Neural crest cell (in vitro differentiated cells): ENCODE data around the gene MRPL34. TPM values are rescaled to one million over a fixed set of nuclear protein-coding genes. Genes with fewer than 3 reads are reported as not detected.

Experiments
- DNase-seq: peaks from one replicate; pipeline ENCODE4 v3.0.0; 2021; ENCODE audit warnings: low read depth, mixed read lengths, low spot score
- H3K27ac Mint-ChIP-seq: one replicate; pipeline ENCODE4 v1.8.0; 2021; ENCODE audit warnings: mild to moderate bottlenecking, mixed read lengths; ENCODE audit not compliant: unreplicated experiment
- H3K27me3 Mint-ChIP-seq: 2 replicates; pipeline ENCODE4 v1.8.0; 2021; ENCODE audit warnings: low read depth, mild to moderate bottlenecking, mixed read lengths
- H3K36me3 Mint-ChIP-seq: 2 replicates; pipeline ENCODE4 v1.8.0; 2021; ENCODE audit warnings: low read depth, mild to moderate bottlenecking, mixed read lengths
- H3K4me1 Mint-ChIP-seq: 2 replicates; pipeline ENCODE4 v1.8.0; 2021; ENCODE audit warnings: mixed read lengths
- H3K4me3 Mint-ChIP-seq: one replicate; pipeline ENCODE4 v1.8.0; 2021; ENCODE audit warnings: mild to moderate bottlenecking, mixed read lengths
- H3K9me3 Mint-ChIP-seq: 2 replicates; pipeline ENCODE4 v1.8.0; 2021; ENCODE audit warnings: mixed read lengths
- CTCF ChIP-seq: fragments of 200-600 bp; sonication (generic); conservative IDR thresholded peaks from 2 replicates; pipeline ENCODE4 v1.5.0; 2021; ENCODE audit warnings: antibody characterized with exemption, mild to moderate bottlenecking
- long read RNA-seq: library from polyadenylated mRNA; unstranded; transcript quantifications from one replicate; pipeline ENCODE4 v2.0.0, GENCODE V29; 2020
- total RNA-seq: library from RNA; stranded (reverse); gene quantifications from 2 replicates; pipeline ENCODE4 v1.2.1, GENCODE V29; 2021

Gene MRPL34
- total RNA-seq = 73.4 and 74.2 TPM in 2 replicates
- long read RNA-seq, transcript MRPL34-201 (2 exons, 968 nt) = major isoform, 10 of 16 reads
- long read RNA-seq, partial matches to known transcripts = 0 of 16 reads
- long read RNA-seq, other reads (novel, unspliced or antisense) = 4 of 16 reads

GRCh38 chr19:17305517-17306284, at the start of gene MRPL34:
TSS of gene MRPL34 (plus strand) at chr19:17305872. CDS start at chr19:17305893, 21 bp downstream.
- Mint-ChIP-seq H3K9me3 (no peaks in the 10 kb centered on the region), H3K4me1 (peaks cover 47% of the 10 kb centered on the region), H3K27me3 (peaks cover 3% of the 10 kb centered on the region), H3K27ac (peak within 1 kb of the TSS; percentile 57), H3K4me3 (peak within 1 kb of the TSS; percentile 97), H3K36me3 (no peaks in the 10 kb centered on the region)
- peak; percentile 80 for TF ChIP-seq CTCF
- DNase-seq = peak; percentile 88

GRCh38 chr19:17256130-17256529, 49.5 kb upstream of the MRPL34 start:
- Mint-ChIP-seq H3K27me3 (peaks cover 2% of the 10 kb centered on the region), H3K36me3 (no peaks in the 10 kb centered on the region), H3K4me1 (peaks cover 6% of the 10 kb centered on the region), H3K9me3 (no peaks in the 10 kb centered on the region), H3K4me3 (no peak overlapping the region), H3K27ac (no peak overlapping the region)
- no peak for DNase-seq
- TF ChIP-seq CTCF = no peak

GRCh38 chr19:17259118-17259780, 46.4 kb upstream of the MRPL34 start:
- no peak overlapping the region for H3K4me3 Mint-ChIP-seq
- H3K4me1 Mint-ChIP-seq = peaks cover 6% of the 10 kb centered on the region
- no peak overlapping the region for H3K27ac Mint-ChIP-seq
- H3K9me3 Mint-ChIP-seq = no peaks in the 10 kb centered on the region
- TF ChIP-seq CTCF = no peak
- H3K36me3 Mint-ChIP-seq = no peaks in the 10 kb centered on the region
- DNase-seq = no peak
- peaks cover 2% of the 10 kb centered on the region for H3K27me3 Mint-ChIP-seq

GRCh38 chr19:17259934-17260333, 45.7 kb upstream of the MRPL34 start:
- no peak overlapping the region for H3K4me3 Mint-ChIP-seq
- H3K4me1 Mint-ChIP-seq = peaks cover 6% of the 10 kb centered on the region

GRCh38 chr19:17260842-17261325, 44.8 kb upstream of the MRPL34 start:
- Mint-ChIP-seq H3K4me3 (no peak overlapping the region), H3K9me3 (no peaks in the 10 kb centered on the region), H3K36me3 (no peaks in the 10 kb centered on the region), H3K27me3 (peaks cover 2% of the 10 kb centered on the region), H3K4me1 (peaks cover 6% of the 10 kb centered on the region), H3K27ac (peak overlapping the region; percentile 52)
- peak; percentile 98 for TF ChIP-seq CTCF
- DNase-seq = peak; percentile 88

More at GRCh38 chr19:17259934-17260333, 45.7 kb upstream of the MRPL34 start:
- no peak for DNase-seq
- Mint-ChIP-seq H3K36me3 (no peaks in the 10 kb centered on the region), H3K9me3 (no peaks in the 10 kb centered on the region), H3K27ac (no peak overlapping the region), H3K27me3 (peaks cover 2% of the 10 kb centered on the region)
- no peak for TF ChIP-seq CTCF
